ENCODE measurements around the gene IRAK2. TPM values are rescaled to one million over a fixed set of nuclear protein-coding genes. Genes with fewer than 3 reads are reported as not detected.

IRAK2 gene
- total RNA-seq, 4 donors from 2014 or later: 6.1 to 23.8 (median 7.6) TPM

- ATAC-seq (ENCODE audit: low FRiP score): no peak
- no peak for TF ChIP-seq CTCF (IDR thresholded peaks at IDR 0.05)
- DNase-seq (ENCODE audit: low spot score): no peak
Measured at GRCh38 chr3:10284496-10284895, 119.8 kb downstream of the IRAK2 start.

GRCh38 chr3:10285272-10286132 lies 120.8 kb downstream of the IRAK2 start:
- ATAC-seq (ENCODE audit: low FRiP score): no peak
- no peak for TF ChIP-seq CTCF (IDR thresholded peaks at IDR 0.05)
- no peak for DNase-seq (ENCODE audit: low spot score)

GRCh38 chr3:10286133-10286524 lies 121.4 kb downstream of the IRAK2 start:
- no peak for DNase-seq (ENCODE audit: low spot score)
- ATAC-seq (ENCODE audit: low FRiP score): no peak
- no peak for TF ChIP-seq CTCF (IDR thresholded peaks at IDR 0.05)

DNA sequence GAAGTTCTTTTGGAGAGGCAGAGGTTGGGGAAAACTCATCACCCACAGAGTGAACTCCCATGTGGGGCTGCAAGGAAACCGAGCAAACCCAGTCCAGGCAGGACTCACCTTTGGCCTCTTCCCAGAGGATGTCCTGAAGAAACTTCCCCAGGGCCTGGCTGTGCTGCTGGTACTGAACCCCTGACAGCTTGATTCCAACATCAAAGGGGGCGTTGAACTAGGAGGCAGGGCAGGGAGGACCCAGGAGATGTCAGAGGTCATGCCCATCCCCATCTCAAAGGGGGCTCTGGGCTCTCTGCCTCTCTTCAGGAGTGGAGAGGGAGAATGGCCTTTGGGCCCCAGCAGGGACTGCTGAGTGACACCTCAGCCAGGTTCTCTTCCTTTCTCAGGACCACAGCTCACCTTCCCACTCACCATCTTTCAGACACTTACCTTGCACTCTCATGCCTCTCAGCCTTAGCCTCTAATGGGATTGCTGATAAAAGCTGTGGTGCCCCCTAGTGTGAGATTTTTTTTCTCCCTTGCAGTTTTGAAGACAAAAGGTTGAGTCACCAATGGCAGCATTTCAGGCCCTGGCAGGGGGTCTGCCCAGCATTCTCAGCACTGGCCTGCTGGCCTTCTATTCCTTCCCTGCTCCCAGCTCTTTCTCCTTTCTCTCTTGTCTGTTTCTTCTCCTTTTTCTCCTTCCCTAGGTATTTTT lies 122.0 kb downstream of the IRAK2 start:
- DNase-seq (ENCODE audit: low spot score): no peak

DNA sequence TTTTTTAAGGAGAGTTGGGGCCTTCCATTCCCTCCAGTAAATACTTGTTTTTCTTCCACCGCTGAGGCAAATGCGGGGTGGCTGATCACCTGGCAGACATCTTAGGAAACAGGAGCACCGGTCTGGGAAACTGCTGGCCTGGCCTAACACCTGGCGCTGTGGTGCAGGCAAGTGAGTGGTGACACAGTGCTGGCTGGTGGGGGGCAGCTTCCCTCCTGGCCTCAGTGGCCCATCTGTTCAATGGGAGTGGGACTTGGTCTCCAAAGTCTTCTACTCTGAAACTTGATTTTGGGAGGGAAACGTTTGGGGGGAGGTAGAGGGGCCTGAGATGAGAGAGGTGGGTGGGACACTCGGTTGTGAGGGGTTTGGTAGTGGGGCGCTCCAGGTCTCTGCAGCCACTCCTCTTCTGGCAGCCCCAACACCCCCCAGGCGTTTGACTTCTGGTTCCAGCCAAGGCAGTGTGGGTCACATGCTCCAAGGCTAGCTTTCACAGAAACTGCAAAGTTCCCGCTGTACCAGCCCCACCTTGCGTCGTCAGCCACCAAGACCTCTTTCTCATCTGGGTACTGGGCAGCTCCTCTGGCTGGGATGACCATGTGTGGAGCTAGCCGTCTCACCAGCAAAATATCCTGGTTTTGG lies 123.3 kb downstream of the IRAK2 start:
- TF ChIP-seq CTCF (IDR thresholded peaks at IDR 0.05): no peak
- no peak for DNase-seq (ENCODE audit: low spot score)
- no peak for ATAC-seq (ENCODE audit: low FRiP score)

More for the DNA sequence above, 122.0 kb downstream of the IRAK2 start:
- no peak for TF ChIP-seq CTCF (IDR thresholded peaks at IDR 0.05)
- no peak for ATAC-seq (ENCODE audit: low FRiP score)

GRCh38 chr3:10288575-10288960 lies 123.8 kb downstream of the IRAK2 start:
- TF ChIP-seq CTCF (IDR thresholded peaks at IDR 0.05): no peak
- ATAC-seq (ENCODE audit: low FRiP score) (no peak), DNase-seq (ENCODE audit: low spot score) (no peak)

Data from omental fat pad (tissue), 4 donors.